Mammary microvascular endothelial cell (primary cell): ENCODE results near the gene HTR1E. TPM values are rescaled to one million over a fixed set of nuclear protein-coding genes. Genes with fewer than 3 reads are reported as not detected.

Source experiments
- total RNA-seq: library from RNA; depleted of rRNA; stranded (reverse); fragments of >200 nt; gene quantifications from 2 replicates; pipeline ENCODE4 v1.2.3, GENCODE V29; 2015

The HTR1E gene, protein sequence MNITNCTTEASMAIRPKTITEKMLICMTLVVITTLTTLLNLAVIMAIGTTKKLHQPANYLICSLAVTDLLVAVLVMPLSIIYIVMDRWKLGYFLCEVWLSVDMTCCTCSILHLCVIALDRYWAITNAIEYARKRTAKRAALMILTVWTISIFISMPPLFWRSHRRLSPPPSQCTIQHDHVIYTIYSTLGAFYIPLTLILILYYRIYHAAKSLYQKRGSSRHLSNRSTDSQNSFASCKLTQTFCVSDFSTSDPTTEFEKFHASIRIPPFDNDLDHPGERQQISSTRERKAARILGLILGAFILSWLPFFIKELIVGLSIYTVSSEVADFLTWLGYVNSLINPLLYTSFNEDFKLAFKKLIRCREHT
- not detected in 2 replicates for total RNA-seq

GRCh38 chr6:86937219-86938079 is at the start of gene HTR1E:
Gene HTR1E, plus strand, starts transcription at chr6:86937528. Its CDS starts 77,807 bp downstream, at chr6:87015335.

Other genes with a start within 250 kb of the HTR1E start
- not detected in 2 replicates for gene CGA, start 157.6 kb downstream of the HTR1E start, total RNA-seq
- 5.8 and 6.9 TPM in 2 replicates for gene ZNF292, start 218.0 kb downstream of the HTR1E start, total RNA-seq